ENCODE data around the gene SH3RF3.

DNA sequence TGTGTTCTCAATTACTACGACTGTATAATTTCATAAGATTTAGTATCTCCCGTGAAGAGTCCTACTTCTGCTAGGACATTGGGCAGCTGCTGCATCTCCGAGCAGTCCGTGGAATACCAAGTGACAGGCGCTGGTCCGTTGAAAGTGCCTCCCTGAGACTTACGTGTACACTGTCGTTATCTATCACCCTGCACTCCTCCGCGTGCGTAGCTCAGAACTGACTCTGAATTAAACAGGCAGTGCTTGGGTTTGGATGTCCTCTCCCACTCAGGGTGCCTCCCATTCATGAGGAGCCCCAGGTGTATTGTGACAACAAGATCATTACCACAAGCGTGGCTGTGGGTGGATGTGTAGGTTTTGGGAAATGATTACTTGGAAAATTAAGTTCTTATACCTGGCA is 148.4 kb downstream of the SH3RF3 start:
- TF ChIP-seq, protein P1, sequence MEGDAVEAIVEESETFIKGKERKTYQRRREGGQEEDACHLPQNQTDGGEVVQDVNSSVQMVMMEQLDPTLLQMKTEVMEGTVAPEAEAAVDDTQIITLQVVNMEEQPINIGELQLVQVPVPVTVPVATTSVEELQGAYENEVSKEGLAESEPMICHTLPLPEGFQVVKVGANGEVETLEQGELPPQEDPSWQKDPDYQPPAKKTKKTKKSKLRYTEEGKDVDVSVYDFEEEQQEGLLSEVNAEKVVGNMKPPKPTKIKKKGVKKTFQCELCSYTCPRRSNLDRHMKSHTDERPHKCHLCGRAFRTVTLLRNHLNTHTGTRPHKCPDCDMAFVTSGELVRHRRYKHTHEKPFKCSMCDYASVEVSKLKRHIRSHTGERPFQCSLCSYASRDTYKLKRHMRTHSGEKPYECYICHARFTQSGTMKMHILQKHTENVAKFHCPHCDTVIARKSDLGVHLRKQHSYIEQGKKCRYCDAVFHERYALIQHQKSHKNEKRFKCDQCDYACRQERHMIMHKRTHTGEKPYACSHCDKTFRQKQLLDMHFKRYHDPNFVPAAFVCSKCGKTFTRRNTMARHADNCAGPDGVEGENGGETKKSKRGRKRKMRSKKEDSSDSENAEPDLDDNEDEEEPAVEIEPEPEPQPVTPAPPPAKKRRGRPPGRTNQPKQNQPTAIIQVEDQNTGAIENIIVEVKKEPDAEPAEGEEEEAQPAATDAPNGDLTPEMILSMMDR (IDR thresholded peaks at IDR 0.05): no peak
- TF ChIP-seq POLR2AphosphoS5 (IDR thresholded peaks at IDR 0.05): no peak
